ENCODE measurements around the gene TTC36.
"Not testable (repeated sequence)": the region's sequence is repeated elsewhere in the genome, so short reads cannot be mapped to it uniquely, and the experiment has no call there.

Gene TTC36

GRCh38 chr11:118544010-118544646, 16.9 kb downstream of the TTC36 start:
- Histone ChIP-seq H3K27ac (ENCODE audit: insufficient read depth, low read length, poor library complexity, severe bottlenecking) (no peak overlapping the region), H3K9me3 (ENCODE audit: control insufficient read depth, low read length) (no peaks in the 10 kb centered on the region), H3K36me3 (ENCODE audit: control insufficient read depth, insufficient read depth, low read length) (peaks cover 16% of the 10 kb centered on the region), H3K4me3 (ENCODE audit: insufficient read depth, low read depth, low read length, poor library complexity, severe bottlenecking) (no peak overlapping the region), H3K4me1 (ENCODE audit: control insufficient read depth, insufficient read depth, low read length, poor library complexity, severe bottlenecking) (no peaks in the 10 kb centered on the region), H3K27me3 (replicated peaks; ENCODE audit: control insufficient read depth, insufficient read depth, low read length, poor library complexity, severe bottlenecking) (no peaks in the 10 kb centered on the region)
- DNase-seq = no peak

GRCh38 chr11:118544647-118545010, 17.4 kb downstream of the TTC36 start:
- no peak overlapping the region for H3K4me3 ChIP-seq (ENCODE audit: insufficient read depth, low read depth, low read length, poor library complexity, severe bottlenecking)
- no peaks in the 10 kb centered on the region for H3K4me1 ChIP-seq (ENCODE audit: control insufficient read depth, insufficient read depth, low read length, poor library complexity, severe bottlenecking)
- no peak for DNase-seq
- peaks cover 16% of the 10 kb centered on the region for H3K36me3 ChIP-seq (ENCODE audit: control insufficient read depth, insufficient read depth, low read length)
- H3K27ac ChIP-seq (ENCODE audit: insufficient read depth, low read length, poor library complexity, severe bottlenecking) = no peak overlapping the region
- no peaks in the 10 kb centered on the region for H3K9me3 ChIP-seq (ENCODE audit: control insufficient read depth, low read length)
- no peaks in the 10 kb centered on the region for H3K27me3 ChIP-seq (replicated peaks; ENCODE audit: control insufficient read depth, insufficient read depth, low read length, poor library complexity, severe bottlenecking)

GRCh38 chr11:118545533-118545932, 18.3 kb downstream of the TTC36 start:
- peaks cover 16% of the 10 kb centered on the region for H3K36me3 ChIP-seq (ENCODE audit: control insufficient read depth, insufficient read depth, low read length)
- H3K4me1 ChIP-seq (ENCODE audit: control insufficient read depth, insufficient read depth, low read length, poor library complexity, severe bottlenecking) = no peaks in the 10 kb centered on the region
- H3K27ac ChIP-seq (ENCODE audit: insufficient read depth, low read length, poor library complexity, severe bottlenecking) = no peak overlapping the region
- no peaks in the 10 kb centered on the region for H3K27me3 ChIP-seq (replicated peaks; ENCODE audit: control insufficient read depth, insufficient read depth, low read length, poor library complexity, severe bottlenecking)
- DNase-seq = no peak
- H3K9me3 ChIP-seq (ENCODE audit: control insufficient read depth, low read length) = no peaks in the 10 kb centered on the region
- H3K4me3 ChIP-seq (ENCODE audit: insufficient read depth, low read depth, low read length, poor library complexity, severe bottlenecking) = no peak overlapping the region

GRCh38 chr11:118547132-118547531, 19.9 kb downstream of the TTC36 start:
- Histone ChIP-seq H3K9me3 (ENCODE audit: control insufficient read depth, low read length) (no peaks in the 10 kb centered on the region), H3K27ac (ENCODE audit: insufficient read depth, low read length, poor library complexity, severe bottlenecking) (no peak overlapping the region), H3K4me1 (ENCODE audit: control insufficient read depth, insufficient read depth, low read length, poor library complexity, severe bottlenecking) (no peaks in the 10 kb centered on the region), H3K27me3 (replicated peaks; ENCODE audit: control insufficient read depth, insufficient read depth, low read length, poor library complexity, severe bottlenecking) (no peaks in the 10 kb centered on the region), H3K36me3 (ENCODE audit: control insufficient read depth, insufficient read depth, low read length) (peaks cover 10% of the 10 kb centered on the region), H3K4me3 (ENCODE audit: insufficient read depth, low read depth, low read length, poor library complexity, severe bottlenecking) (no peak overlapping the region)
- DNase-seq = no peak

- Histone ChIP-seq H3K27ac (ENCODE audit: insufficient read depth, low read length, poor library complexity, severe bottlenecking) (no peak overlapping the region), H3K27me3 (replicated peaks; ENCODE audit: control insufficient read depth, insufficient read depth, low read length, poor library complexity, severe bottlenecking) (no peaks in the 10 kb centered on the region), H3K4me1 (ENCODE audit: control insufficient read depth, insufficient read depth, low read length, poor library complexity, severe bottlenecking) (no peaks in the 10 kb centered on the region), H3K9me3 (ENCODE audit: control insufficient read depth, low read length) (no peaks in the 10 kb centered on the region), H3K36me3 (ENCODE audit: control insufficient read depth, insufficient read depth, low read length) (peaks cover 22% of the 10 kb centered on the region), H3K4me3 (ENCODE audit: insufficient read depth, low read depth, low read length, poor library complexity, severe bottlenecking) (no peak overlapping the region)
- no peak for DNase-seq
Observed at GRCh38 chr11:118552341-118552740, 25.1 kb downstream of the TTC36 start.

- Histone ChIP-seq H3K4me1 (ENCODE audit: control insufficient read depth, insufficient read depth, low read length, poor library complexity, severe bottlenecking) (peaks cover 3% of the 10 kb centered on the region), H3K27me3 (replicated peaks; ENCODE audit: control insufficient read depth, insufficient read depth, low read length, poor library complexity, severe bottlenecking) (no peaks in the 10 kb centered on the region), H3K36me3 (ENCODE audit: control insufficient read depth, insufficient read depth, low read length) (peaks cover 16% of the 10 kb centered on the region), H3K27ac (ENCODE audit: insufficient read depth, low read length, poor library complexity, severe bottlenecking) (no peak overlapping the region), H3K4me3 (ENCODE audit: insufficient read depth, low read depth, low read length, poor library complexity, severe bottlenecking) (no peak overlapping the region), H3K9me3 (ENCODE audit: control insufficient read depth, low read length) (no peaks in the 10 kb centered on the region)
- DNase-seq = no peak
Observed at GRCh38 chr11:118560806-118561205, 33.5 kb downstream of the TTC36 start.

- Histone ChIP-seq H3K9me3 (ENCODE audit: control insufficient read depth, low read length) (no peaks in the 10 kb centered on the region), H3K4me1 (ENCODE audit: control insufficient read depth, insufficient read depth, low read length, poor library complexity, severe bottlenecking) (peaks cover 3% of the 10 kb centered on the region), H3K4me3 (ENCODE audit: insufficient read depth, low read depth, low read length, poor library complexity, severe bottlenecking) (no peak overlapping the region), H3K27ac (ENCODE audit: insufficient read depth, low read length, poor library complexity, severe bottlenecking) (no peak overlapping the region), H3K36me3 (ENCODE audit: control insufficient read depth, insufficient read depth, low read length) (no peaks in the 10 kb centered on the region), H3K27me3 (replicated peaks; ENCODE audit: control insufficient read depth, insufficient read depth, low read length, poor library complexity, severe bottlenecking) (no peaks in the 10 kb centered on the region)
- no peak for DNase-seq
Observed at GRCh38 chr11:118565051-118565450, 37.8 kb downstream of the TTC36 start.

- DNase-seq = no peak
- no peaks in the 10 kb centered on the region for H3K9me3 ChIP-seq (ENCODE audit: control insufficient read depth, low read length)
Observed at GRCh38 chr11:118569670-118570069, 42.4 kb downstream of the TTC36 start.

GRCh38 chr11:118570787-118571186, 43.5 kb downstream of the TTC36 start:
- no peak overlapping the region for H3K4me3 ChIP-seq (ENCODE audit: insufficient read depth, low read depth, low read length, poor library complexity, severe bottlenecking)
- peak overlapping the region; percentile 99 for H3K27ac ChIP-seq (ENCODE audit: insufficient read depth, low read length, poor library complexity, severe bottlenecking)
- H3K9me3 ChIP-seq (ENCODE audit: control insufficient read depth, low read length) = no peaks in the 10 kb centered on the region
- H3K27me3 ChIP-seq (replicated peaks; ENCODE audit: control insufficient read depth, insufficient read depth, low read length, poor library complexity, severe bottlenecking) = no peaks in the 10 kb centered on the region
- H3K4me1 ChIP-seq (ENCODE audit: control insufficient read depth, insufficient read depth, low read length, poor library complexity, severe bottlenecking) = peaks cover 11% of the 10 kb centered on the region
- no peaks in the 10 kb centered on the region for H3K36me3 ChIP-seq (ENCODE audit: control insufficient read depth, insufficient read depth, low read length)
- no peak for DNase-seq

More at GRCh38 chr11:118569670-118570069, 42.4 kb downstream of the TTC36 start:
- Histone ChIP-seq H3K27ac (ENCODE audit: insufficient read depth, low read length, poor library complexity, severe bottlenecking) (no peak overlapping the region), H3K4me3 (ENCODE audit: insufficient read depth, low read depth, low read length, poor library complexity, severe bottlenecking) (no peak overlapping the region), H3K4me1 (ENCODE audit: control insufficient read depth, insufficient read depth, low read length, poor library complexity, severe bottlenecking) (peaks cover 10% of the 10 kb centered on the region), H3K36me3 (ENCODE audit: control insufficient read depth, insufficient read depth, low read length) (no peaks in the 10 kb centered on the region), H3K27me3 (replicated peaks; ENCODE audit: control insufficient read depth, insufficient read depth, low read length, poor library complexity, severe bottlenecking) (no peaks in the 10 kb centered on the region)

- H3K27me3 ChIP-seq (replicated peaks; ENCODE audit: control insufficient read depth, insufficient read depth, low read length, poor library complexity, severe bottlenecking); DNase-seq; H3K36me3 ChIP-seq (ENCODE audit: control insufficient read depth, insufficient read depth, low read length); H3K9me3 ChIP-seq (ENCODE audit: control insufficient read depth, low read length): not testable (repeated sequence)
- Histone ChIP-seq H3K4me1 (ENCODE audit: control insufficient read depth, insufficient read depth, low read length, poor library complexity, severe bottlenecking) (peaks cover 16% of the 10 kb centered on the region), H3K27ac (ENCODE audit: insufficient read depth, low read length, poor library complexity, severe bottlenecking) (peak overlapping the region; percentile 99), H3K4me3 (ENCODE audit: insufficient read depth, low read depth, low read length, poor library complexity, severe bottlenecking) (peak overlapping the region; percentile 98)
Observed at GRCh38 chr11:118571701-118572060, 44.4 kb downstream of the TTC36 start.
